GM18502 (cell line): ENCODE measurements around the gene RIC1.
"Not testable (repeated sequence)": the region's sequence is repeated elsewhere in the genome, so short reads cannot be mapped to it uniquely, and the experiment has no call there.

Experiments used
- ATAC-seq: cut with Tn5 transposase; IDR thresholded peaks from one replicate; pipeline ENCODE4 v1.9.1; 2021; ENCODE audit warnings: mild to moderate bottlenecking; ENCODE audit not compliant: unreplicated experiment, poor library complexity

Gene RIC1

GRCh38 chr9:5628530-5629311, at the start of gene RIC1:
TSS of gene RIC1 (plus strand) at chr9:5629107. CDS start at chr9:5629310, 203 bp downstream.
- peak; percentile 63 for ATAC-seq

GRCh38 chr9:5579881-5580280, 49.0 kb upstream of the RIC1 start:
- no peak for ATAC-seq

GRCh38 chr9:5580650-5581049, 48.3 kb upstream of the RIC1 start:
- no peak for ATAC-seq

GRCh38 chr9:5581706-5582105, 47.2 kb upstream of the RIC1 start:
- ATAC-seq: not testable (repeated sequence)

- ATAC-seq: peak; percentile 58
Observed at GRCh38 chr9:5582835-5583195, 46.1 kb upstream of the RIC1 start.

- peak; percentile 52 for ATAC-seq
Observed at GRCh38 chr9:5586391-5586802, 42.5 kb upstream of the RIC1 start.

GRCh38 chr9:5587024-5587423, 41.9 kb upstream of the RIC1 start:
- peak; percentile 24 for ATAC-seq

- no peak for ATAC-seq
Observed at GRCh38 chr9:5592231-5592630, 36.7 kb upstream of the RIC1 start.

GRCh38 chr9:5592904-5593303, 36.0 kb upstream of the RIC1 start:
- ATAC-seq: no peak

- peak; percentile 74 for ATAC-seq
Observed at GRCh38 chr9:5593904-5594303, 35.0 kb upstream of the RIC1 start.

- no peak for ATAC-seq
Observed at GRCh38 chr9:5596173-5596572, 32.7 kb upstream of the RIC1 start.

- peak; percentile 55 for ATAC-seq
Observed at GRCh38 chr9:5608298-5609225, 20.3 kb upstream of the RIC1 start.

GRCh38 chr9:5609226-5609596, 19.7 kb upstream of the RIC1 start:
- ATAC-seq: no peak

GRCh38 chr9:5610491-5610890, 18.4 kb upstream of the RIC1 start:
- ATAC-seq: no peak

GRCh38 chr9:5611321-5612184, 17.4 kb upstream of the RIC1 start:
- no peak for ATAC-seq

- no peak for ATAC-seq
Observed at GRCh38 chr9:5612185-5612530, 16.7 kb upstream of the RIC1 start.

- no peak for ATAC-seq
Observed at GRCh38 chr9:5614192-5614591, 14.7 kb upstream of the RIC1 start.

GRCh38 chr9:5614985-5615384, 13.9 kb upstream of the RIC1 start:
- ATAC-seq: no peak

GRCh38 chr9:5617749-5618148, 11.2 kb upstream of the RIC1 start:
- ATAC-seq: peak; percentile 95

GRCh38 chr9:5620494-5620893, 8.4 kb upstream of the RIC1 start:
- ATAC-seq: no peak

- no peak for ATAC-seq
Observed at GRCh38 chr9:5621327-5621726, 7.6 kb upstream of the RIC1 start.
